GM18858 (cell line): ENCODE results near the gene NRCAM.
"Not testable (repeated sequence)": the region's sequence is repeated elsewhere in the genome, so short reads cannot be mapped to it uniquely, and the experiment has no call there.

ENCODE experiments used
- ATAC-seq: cut with Tn5 transposase; IDR thresholded peaks from one replicate; pipeline ENCODE4 v1.9.1; 2021; ENCODE audit not compliant: unreplicated experiment

The NRCAM gene

GRCh38 chr7:108403597-108404217 is 52.5 kb downstream of the NRCAM start:
- no peak for ATAC-seq

GRCh38 chr7:108402865-108403264 is 53.4 kb downstream of the NRCAM start:
- no peak for ATAC-seq

- ATAC-seq, result no peak
These were observed 60.2 kb downstream of the NRCAM start for GRCh38 chr7:108396080-108396479.

- ATAC-seq, result no peak
These were observed 60.8 kb downstream of the NRCAM start for GRCh38 chr7:108395426-108395825.

GRCh38 chr7:108393097-108393496 is 63.1 kb downstream of the NRCAM start:
- not testable (repeated sequence) for ATAC-seq

- not testable (repeated sequence) for ATAC-seq
These were observed 68.5 kb downstream of the NRCAM start for GRCh38 chr7:108387686-108388085.

GRCh38 chr7:108385834-108386422 is 70.3 kb downstream of the NRCAM start:
- no peak for ATAC-seq

GRCh38 chr7:108384716-108385483 is 71.3 kb downstream of the NRCAM start:
- no peak for ATAC-seq

- no peak for ATAC-seq
These were observed 73.3 kb downstream of the NRCAM start for GRCh38 chr7:108382932-108383331.

GRCh38 chr7:108380517-108380916 is 75.7 kb downstream of the NRCAM start:
- no peak for ATAC-seq

- ATAC-seq, result no peak
These were observed 80.0 kb downstream of the NRCAM start for GRCh38 chr7:108376206-108376605.

- ATAC-seq, result no peak
These were observed 80.6 kb downstream of the NRCAM start for GRCh38 chr7:108375668-108376067.

- ATAC-seq, result no peak
These were observed 81.3 kb downstream of the NRCAM start for GRCh38 chr7:108374899-108375298.

- ATAC-seq, result no peak
These were observed 83.6 kb downstream of the NRCAM start for GRCh38 chr7:108372618-108373017.

- ATAC-seq, result no peak
These were observed 85.6 kb downstream of the NRCAM start for GRCh38 chr7:108370616-108371015.

GRCh38 chr7:108368466-108368865 is 87.8 kb downstream of the NRCAM start:
- no peak for ATAC-seq

- ATAC-seq, result no peak
These were observed 88.3 kb downstream of the NRCAM start for GRCh38 chr7:108367946-108368345.

GRCh38 chr7:108367314-108367713 is 88.9 kb downstream of the NRCAM start:
- no peak for ATAC-seq

GRCh38 chr7:108363659-108364058 is 92.6 kb downstream of the NRCAM start:
- no peak for ATAC-seq

- ATAC-seq, result no peak
These were observed 96.0 kb downstream of the NRCAM start for GRCh38 chr7:108360058-108360800.

GRCh38 chr7:108358553-108358952 is 97.7 kb downstream of the NRCAM start:
- ATAC-seq, result no peak

- no peak for ATAC-seq
These were observed 104.5 kb downstream of the NRCAM start for GRCh38 chr7:108351729-108352131.
